ENCODE results near the gene KRTAP9-4. TPM values are rescaled to one million over a fixed set of nuclear protein-coding genes. Genes with fewer than 3 reads are reported as not detected.
"Not testable (repeated sequence)": the region's sequence is repeated elsewhere in the genome, so short reads cannot be mapped to it uniquely, and the experiment has no call there.

Gene KRTAP9-4
- total RNA-seq, 1 donor from 2014 or later, result not detected

DNA sequence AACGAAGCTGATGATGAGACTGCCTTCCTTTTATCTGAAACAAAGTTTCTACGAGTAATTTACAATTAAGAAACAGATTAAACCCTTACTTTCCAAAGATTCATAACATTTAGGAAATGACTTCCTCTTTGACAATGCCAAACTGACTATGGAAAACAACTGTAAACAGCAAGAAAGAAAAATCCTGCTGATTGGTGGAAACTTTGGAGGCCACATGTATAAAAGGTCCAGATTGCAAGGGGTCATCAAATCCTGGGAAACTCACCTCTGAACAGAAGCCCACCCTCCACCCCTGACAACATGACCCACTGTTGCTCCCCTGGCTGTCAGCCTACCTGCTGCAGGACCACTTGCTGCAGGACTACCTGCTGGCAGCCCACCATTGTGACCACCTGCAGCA lies 15.6 kb downstream of the KRTAP9-4 start, which contains the start of gene KRTAP9-6:
TSS of gene KRTAP9-6 (plus strand) at position 301 of the 400 bp plus-strand sequence. CDS start at position 301, 0 bp downstream.
- no peak for DNase-seq (ENCODE audit: low spot score)

DNA sequence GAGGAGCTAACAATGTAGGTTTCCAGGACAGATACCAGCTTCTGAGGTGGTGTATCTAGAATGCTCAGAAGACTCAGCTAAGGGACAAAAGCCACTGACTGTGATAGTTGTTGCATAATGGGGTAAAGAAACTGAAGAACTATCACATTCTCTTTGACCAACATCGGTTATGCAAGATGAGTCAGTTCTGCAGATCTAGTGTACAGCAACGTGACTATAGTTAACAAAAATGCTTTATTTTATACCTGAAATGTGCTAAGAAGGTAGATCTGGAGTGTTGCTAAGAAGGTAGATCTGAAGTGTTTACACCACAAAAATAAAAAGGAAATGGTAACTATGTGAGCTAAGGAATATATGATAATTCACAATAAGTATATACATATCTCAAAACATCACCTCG lies 18.2 kb downstream of the KRTAP9-4 start:
- DNase-seq (ENCODE audit: low spot score), result no peak

DNA sequence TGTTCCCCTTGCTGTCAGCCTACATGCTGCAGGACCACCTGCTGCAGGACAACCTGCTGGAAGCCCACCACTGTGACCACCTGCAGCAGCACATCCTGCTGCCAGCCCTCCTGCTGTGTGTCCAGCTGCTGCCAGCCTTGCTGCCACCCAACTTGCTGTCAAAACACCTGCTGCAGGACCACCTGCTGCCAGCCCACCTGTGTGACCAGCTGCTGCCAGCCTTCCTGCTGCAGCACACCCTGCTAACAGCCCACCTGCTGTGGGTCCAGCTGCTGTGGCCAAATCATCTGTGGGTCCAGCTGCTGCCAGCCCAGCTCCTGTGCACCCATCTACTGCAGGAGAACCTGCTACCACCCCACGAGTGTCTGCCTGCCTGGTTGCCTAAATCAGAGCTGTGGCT lies 21.8 kb downstream of the KRTAP9-4 start:
- DNase-seq (ENCODE audit: low spot score), result not testable (repeated sequence)

DNA sequence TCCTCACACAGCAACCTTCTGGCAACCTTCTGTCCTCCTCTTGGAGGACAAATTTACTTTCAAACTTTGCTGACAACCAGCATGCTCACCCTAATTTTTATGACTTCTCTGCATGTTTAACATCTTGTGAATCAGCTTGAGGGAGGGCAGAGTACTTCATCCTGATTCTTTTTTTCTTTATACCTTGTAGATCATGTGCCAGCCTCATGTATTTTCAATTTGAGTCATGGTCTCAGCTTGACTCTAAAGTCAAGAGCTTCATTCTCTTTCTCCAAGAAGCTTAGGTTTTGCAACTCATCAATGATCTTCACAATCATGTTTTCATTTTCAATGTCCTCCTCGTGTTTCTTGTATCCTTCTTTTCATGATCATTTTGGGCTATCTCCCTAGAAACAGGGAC lies 22.4 kb downstream of the KRTAP9-4 start:
- no peak for DNase-seq (ENCODE audit: low spot score)

DNA sequence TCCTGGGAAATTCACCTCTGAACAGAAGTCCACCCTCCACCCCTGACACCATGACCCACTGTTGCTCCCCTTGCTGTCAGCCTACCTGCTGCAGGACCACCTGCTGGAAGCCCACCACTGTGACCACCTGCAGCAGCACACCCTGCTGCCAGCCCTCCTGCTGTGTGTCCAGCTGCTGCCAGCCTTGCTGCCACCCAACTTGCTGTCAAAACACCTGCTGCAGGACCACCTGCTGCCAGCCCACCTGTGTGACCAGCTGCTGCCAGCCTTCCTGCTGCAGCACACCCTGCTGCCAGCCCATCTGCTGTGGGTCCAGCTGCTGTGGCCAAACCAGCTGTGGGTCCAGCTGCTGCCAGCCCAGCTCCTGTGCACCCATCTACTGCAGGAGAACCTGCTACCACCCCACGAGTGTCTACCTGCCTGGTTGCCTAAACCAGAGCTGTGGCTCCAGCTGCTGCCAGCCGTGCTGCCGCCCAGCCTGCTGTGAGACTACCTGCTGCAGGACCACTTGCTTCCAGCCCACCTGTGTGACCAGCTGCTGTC lies 26.2 kb downstream of the KRTAP9-4 start, which contains the start of gene KRTAP9-7:
TSS of gene KRTAP9-7 (plus strand) at position 51 of the 543 bp plus-strand sequence. CDS start at position 51, 0 bp downstream.
- DNase-seq (ENCODE audit: low spot score), result not testable (repeated sequence)

DNA sequence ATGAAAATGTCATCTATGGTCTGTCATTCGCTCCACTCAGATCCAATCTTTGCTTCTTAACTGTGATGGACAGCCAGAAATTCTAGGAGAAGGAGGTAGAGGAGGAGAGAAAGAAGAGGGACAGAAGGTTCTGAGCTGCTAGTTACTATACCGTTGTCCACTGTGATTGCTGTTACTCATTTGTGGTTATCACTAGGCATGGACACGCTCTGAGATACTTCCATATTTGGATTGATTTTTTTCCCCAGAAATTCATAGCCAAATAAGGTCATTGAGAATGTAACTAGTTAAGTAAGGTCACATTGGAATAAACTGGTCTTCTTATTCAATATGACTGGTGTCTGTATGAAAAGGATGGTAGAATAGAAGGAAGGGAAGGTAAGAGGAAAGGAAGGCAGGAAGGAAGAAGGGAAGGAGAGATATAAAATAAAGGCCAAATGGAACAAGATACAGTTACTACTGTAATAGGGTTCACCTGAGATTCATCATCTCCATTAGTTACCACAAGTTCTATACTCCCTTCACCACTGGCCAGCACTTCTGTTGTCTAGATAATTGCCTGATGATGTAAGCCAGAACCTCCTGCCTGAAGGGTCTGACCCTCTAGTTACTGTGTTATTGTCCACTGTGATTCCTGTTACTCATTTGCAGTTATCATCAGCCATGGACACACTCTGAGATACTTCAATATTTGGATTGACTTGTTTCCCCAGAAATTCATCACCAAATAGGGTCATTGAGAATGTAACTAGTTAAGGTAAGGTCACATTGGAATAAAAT lies 28.9 kb downstream of the KRTAP9-4 start:
- DNase-seq (ENCODE audit: low spot score), result no peak

DNA sequence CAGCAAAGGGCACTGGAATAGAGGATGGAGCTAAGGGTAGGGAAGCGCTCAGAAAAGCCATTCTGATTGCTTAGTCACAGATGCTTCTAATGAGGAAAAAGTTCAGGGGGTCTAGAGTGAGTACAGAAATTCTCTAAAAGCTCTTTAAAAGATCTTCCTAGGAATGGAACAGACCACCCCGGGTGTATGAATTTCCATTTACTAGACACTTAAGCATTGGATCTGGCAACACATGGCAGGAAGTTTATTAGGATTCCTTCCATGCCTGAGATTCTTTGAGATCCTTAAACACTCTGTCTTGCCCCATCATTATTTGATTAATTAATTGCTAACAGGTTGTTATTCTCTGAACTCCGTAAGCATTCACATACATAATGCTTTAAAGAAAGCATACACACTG lies 34.6 kb downstream of the KRTAP9-4 start:
- DNase-seq (ENCODE audit: low spot score), result no peak

DNA sequence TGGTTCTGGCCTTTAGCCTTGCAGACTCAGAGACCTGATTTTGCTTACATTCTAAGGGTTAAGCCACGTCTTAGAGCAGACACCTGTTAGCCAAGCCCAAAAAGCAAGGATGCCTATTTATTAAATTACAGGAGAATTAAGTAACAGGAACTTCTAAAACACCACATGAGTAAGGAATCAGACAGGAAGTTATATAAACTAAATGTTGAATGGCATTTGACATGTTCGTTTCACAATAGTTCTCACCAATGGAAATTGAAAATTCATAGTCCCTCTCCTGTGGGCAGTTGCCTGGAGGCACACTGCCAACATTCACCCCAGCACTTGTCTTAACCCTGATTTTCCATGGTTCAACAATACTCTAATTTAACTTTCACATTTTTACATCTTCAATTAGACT lies 35.1 kb downstream of the KRTAP9-4 start:
- no peak for DNase-seq (ENCODE audit: low spot score)

DNA sequence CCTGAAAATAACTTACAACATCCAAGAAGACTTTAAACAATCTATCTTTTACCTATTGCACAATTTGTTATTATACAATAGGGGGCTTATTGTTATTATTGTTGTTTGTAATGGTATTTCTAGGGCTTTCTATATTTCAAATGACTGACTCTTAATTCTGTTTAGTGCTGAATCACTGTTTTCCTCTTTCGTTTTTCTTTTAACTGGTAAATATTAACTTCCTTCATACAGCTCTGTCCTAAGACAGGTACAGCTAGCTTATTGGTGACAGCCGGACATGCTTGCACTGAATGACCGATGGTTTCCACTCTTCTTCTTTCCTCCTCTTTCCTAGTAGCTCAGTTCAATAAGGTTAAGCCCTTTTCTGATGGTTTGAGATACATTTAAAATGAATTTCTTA lies 37.6 kb downstream of the KRTAP9-4 start:
- DNase-seq (ENCODE audit: low spot score), result no peak

DNA sequence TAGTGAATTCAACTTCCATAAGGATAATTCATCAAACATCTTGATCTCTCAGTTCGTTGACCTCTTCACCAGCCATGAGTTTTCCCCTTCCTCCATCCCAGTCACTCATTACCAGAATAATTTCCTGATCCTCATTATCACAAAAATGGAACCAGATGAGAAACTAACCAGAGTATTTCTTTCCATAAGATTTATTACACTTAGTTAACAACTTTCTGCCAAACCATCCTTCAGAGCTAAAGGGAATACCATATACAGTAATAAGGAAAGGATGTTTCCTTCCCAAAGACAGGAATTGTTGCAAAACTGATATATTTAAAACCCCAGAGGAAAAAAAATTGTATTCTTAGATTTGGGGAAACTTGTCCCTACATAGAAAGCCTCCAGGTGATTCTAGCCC lies 44.5 kb downstream of the KRTAP9-4 start:
- no peak for DNase-seq (ENCODE audit: low spot score)

DNA sequence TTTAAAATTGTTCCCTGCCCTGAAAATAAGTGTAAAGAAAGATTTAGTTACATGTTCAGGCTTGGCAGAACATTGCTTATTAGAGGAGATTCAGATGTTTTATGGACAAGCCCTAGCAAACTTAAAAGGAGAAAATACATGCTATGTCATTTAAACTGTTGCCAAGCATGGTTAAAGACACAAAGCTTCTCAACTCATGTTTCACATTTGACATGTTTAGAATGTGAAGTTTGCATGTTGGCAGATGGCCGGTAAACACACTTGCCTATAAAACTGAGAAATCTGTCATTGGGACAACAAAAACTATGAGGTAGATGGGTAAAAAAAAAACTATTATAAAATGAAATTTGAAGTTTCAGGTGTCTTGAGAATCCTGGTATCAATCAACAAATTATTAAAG lies 47.4 kb downstream of the KRTAP9-4 start:
- DNase-seq (ENCODE audit: low spot score), result no peak

DNA sequence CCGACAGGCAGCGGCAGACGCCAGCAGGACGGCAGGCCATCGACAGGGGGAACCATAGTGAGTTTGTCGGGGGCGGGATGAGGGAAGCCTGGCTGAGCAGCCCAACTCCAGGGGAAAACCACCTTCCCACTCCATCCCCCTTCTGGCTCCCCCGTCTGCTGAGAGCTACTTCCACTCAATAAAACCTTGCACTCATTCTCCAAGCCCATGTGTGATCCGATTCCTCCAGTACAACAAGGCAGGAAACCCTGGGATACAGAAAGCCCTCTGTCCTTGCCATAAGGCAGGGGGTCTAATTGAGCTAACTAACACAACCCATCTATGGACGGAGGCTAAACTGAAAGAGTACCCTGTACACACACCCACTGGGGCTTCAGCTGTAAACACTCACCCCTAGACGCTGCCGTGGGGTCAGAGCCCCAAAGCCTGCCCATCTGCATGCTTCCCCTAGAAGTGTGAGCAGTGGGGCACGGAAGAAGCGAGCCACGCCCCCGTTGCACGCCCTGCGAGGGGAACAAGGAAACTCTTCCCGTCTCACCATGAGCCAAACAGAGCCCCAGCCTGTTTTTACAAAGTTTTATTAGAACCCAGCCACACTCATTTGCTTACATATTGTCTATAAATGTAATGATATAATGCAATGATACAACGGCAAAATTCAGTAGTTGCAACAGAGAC lies 49.1 kb downstream of the KRTAP9-4 start:
- no peak for DNase-seq (ENCODE audit: low spot score)

Other genes starting within 250 kb of the KRTAP9-4 start
- gene KRTAP3-2, start 249.8 kb upstream of the KRTAP9-4 start, total RNA-seq, result not detected
- gene KRTAP3-1, start 240.6 kb upstream of the KRTAP9-4 start, total RNA-seq, result not detected
- gene KRTAP1-5, start 222.5 kb upstream of the KRTAP9-4 start, total RNA-seq, result not detected
- gene KRTAP1-4, start 219.5 kb upstream of the KRTAP9-4 start, total RNA-seq, result not detected
- not detected for gene KRTAP1-3, start 214.8 kb upstream of the KRTAP9-4 start, total RNA-seq
- gene KRTAP1-1, start 208.2 kb upstream of the KRTAP9-4 start, total RNA-seq, result not detected
- gene KRTAP2-1, start 202.4 kb upstream of the KRTAP9-4 start, total RNA-seq, result not detected
- gene KRTAP2-2, start 194.5 kb upstream of the KRTAP9-4 start, total RNA-seq, result not detected
- not detected for gene KRTAP2-3, start 189.6 kb upstream of the KRTAP9-4 start, total RNA-seq
- not detected for gene KRTAP2-4, start 183.8 kb upstream of the KRTAP9-4 start, total RNA-seq
- not detected for gene KRTAP4-7, start 165.5 kb upstream of the KRTAP9-4 start, total RNA-seq
- gene KRTAP4-8, start 151.5 kb upstream of the KRTAP9-4 start, total RNA-seq, result not detected
- not detected for gene KRTAP4-16, start 147.5 kb upstream of the KRTAP9-4 start, total RNA-seq
- gene KRTAP4-9, start 144.3 kb upstream of the KRTAP9-4 start, total RNA-seq, result not detected
- gene KRTAP4-11, start 131.3 kb upstream of the KRTAP9-4 start, total RNA-seq, result not detected
- not detected for gene KRTAP4-12, start 125.5 kb upstream of the KRTAP9-4 start, total RNA-seq
- gene KRTAP4-6, start 109.1 kb upstream of the KRTAP9-4 start, total RNA-seq, result not detected
- not detected for gene KRTAP4-5, start 99.9 kb upstream of the KRTAP9-4 start, total RNA-seq
- gene KRTAP4-4, start 88.9 kb upstream of the KRTAP9-4 start, total RNA-seq, result not detected
- gene KRTAP4-3, start 81.5 kb upstream of the KRTAP9-4 start, total RNA-seq, result not detected
- not detected for gene KRTAP4-2, start 71.5 kb upstream of the KRTAP9-4 start, total RNA-seq
- not detected for gene KRTAP4-1, start 64.8 kb upstream of the KRTAP9-4 start, total RNA-seq
- gene KRTAP9-1, start 59.8 kb upstream of the KRTAP9-4 start, total RNA-seq, result not detected
- gene KRTAP9-2, start 23.0 kb upstream of the KRTAP9-4 start, total RNA-seq, result not detected
- not detected for gene KRTAP9-3, start 17.2 kb upstream of the KRTAP9-4 start, total RNA-seq
- not detected for gene KRTAP9-8, start 11.7 kb upstream of the KRTAP9-4 start, total RNA-seq
- not detected for gene KRTAP9-9, start 5.7 kb downstream of the KRTAP9-4 start, total RNA-seq
- gene KRTAP9-6, start 15.7 kb downstream of the KRTAP9-4 start, total RNA-seq, result not detected
- gene KRTAP9-7, start 26.0 kb downstream of the KRTAP9-4 start, total RNA-seq, result not detected
- gene KRTAP29-1, start 53.2 kb downstream of the KRTAP9-4 start, total RNA-seq, result not detected
- not detected for gene KRTAP16-1, start 59.6 kb downstream of the KRTAP9-4 start, total RNA-seq
- not detected for gene KRTAP17-1, start 66.0 kb downstream of the KRTAP9-4 start, total RNA-seq
- not detected for gene KRT33A, start 101.1 kb downstream of the KRTAP9-4 start, total RNA-seq
- not detected for gene KRT33B, start 120.1 kb downstream of the KRTAP9-4 start, total RNA-seq
- not detected for gene KRT34, start 132.6 kb downstream of the KRTAP9-4 start, total RNA-seq
- not detected for gene KRT31, start 147.9 kb downstream of the KRTAP9-4 start, total RNA-seq
- not detected for gene KRT37, start 174.9 kb downstream of the KRTAP9-4 start, total RNA-seq
- gene KRT38, start 191.3 kb downstream of the KRTAP9-4 start, total RNA-seq, result not detected
- not detected for gene KRT32, start 217.7 kb downstream of the KRTAP9-4 start, total RNA-seq
- not detected for gene KRT35, start 231.5 kb downstream of the KRTAP9-4 start, total RNA-seq
- not detected for gene KRT36, start 240.2 kb downstream of the KRTAP9-4 start, total RNA-seq